Breast epithelium (tissue), 3 donors: ENCODE measurements around the gene SFMBT1.

Experiments
- POLR2A ChIP-seq: fragments of 450-650 bp; IDR thresholded peaks from one replicate; pipeline ENCODE4 v1.6.1; 2016; ENCODE audit warnings: antibody characterized with exemption, mild to moderate bottlenecking, moderate library complexity
- TF ChIP-seq, protein P1 (sequence below), 3 donors: fragments of 450-650 bp; IDR thresholded peaks; one replicate each; pipeline ENCODE4 v1.5.1; 2016 to 2017; ENCODE audit warnings: antibody characterized with exemption in 3 of 3, mild to moderate bottlenecking in 3 of 3, moderate library complexity in 3 of 3

DNA sequence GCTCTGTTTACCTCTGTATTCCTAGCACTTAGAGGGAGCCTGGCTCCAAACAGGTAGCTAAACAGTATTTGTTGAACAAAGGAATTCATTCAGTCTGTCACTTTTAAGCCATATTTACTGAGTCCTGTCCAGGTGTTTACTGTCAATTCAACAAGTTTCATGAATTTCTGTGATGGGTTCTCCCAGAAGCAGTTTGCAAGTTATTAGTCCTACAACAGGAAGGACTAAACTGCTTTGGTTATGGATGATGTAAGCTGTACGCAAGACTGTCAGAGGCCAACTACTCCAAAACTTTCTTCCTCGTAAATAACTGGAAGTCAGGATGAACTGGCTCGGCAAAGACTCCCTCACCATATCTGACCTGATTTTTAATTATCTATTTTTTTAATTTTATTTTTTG is 173.6 kb downstream of the SFMBT1 start:
- TF ChIP-seq POLR2A: no peak
- TF ChIP-seq, protein P1, sequence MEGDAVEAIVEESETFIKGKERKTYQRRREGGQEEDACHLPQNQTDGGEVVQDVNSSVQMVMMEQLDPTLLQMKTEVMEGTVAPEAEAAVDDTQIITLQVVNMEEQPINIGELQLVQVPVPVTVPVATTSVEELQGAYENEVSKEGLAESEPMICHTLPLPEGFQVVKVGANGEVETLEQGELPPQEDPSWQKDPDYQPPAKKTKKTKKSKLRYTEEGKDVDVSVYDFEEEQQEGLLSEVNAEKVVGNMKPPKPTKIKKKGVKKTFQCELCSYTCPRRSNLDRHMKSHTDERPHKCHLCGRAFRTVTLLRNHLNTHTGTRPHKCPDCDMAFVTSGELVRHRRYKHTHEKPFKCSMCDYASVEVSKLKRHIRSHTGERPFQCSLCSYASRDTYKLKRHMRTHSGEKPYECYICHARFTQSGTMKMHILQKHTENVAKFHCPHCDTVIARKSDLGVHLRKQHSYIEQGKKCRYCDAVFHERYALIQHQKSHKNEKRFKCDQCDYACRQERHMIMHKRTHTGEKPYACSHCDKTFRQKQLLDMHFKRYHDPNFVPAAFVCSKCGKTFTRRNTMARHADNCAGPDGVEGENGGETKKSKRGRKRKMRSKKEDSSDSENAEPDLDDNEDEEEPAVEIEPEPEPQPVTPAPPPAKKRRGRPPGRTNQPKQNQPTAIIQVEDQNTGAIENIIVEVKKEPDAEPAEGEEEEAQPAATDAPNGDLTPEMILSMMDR (IDR thresholded peaks at IDR 0.05): no peak
